DMS79 treated with DMSO at 0.1 percent for 48 hours (cell line): ENCODE measurements around the gene RPL7L1.
"Not testable (repeated sequence)": the region's sequence is repeated elsewhere in the genome, so short reads cannot be mapped to it uniquely, and the experiment has no call there.

Experiments
- DNase-seq: peaks from one replicate; lab custom pipeline; 2025; lab: John Stamatoyannopoulos, UW

The RPL7L1 gene

DNA sequence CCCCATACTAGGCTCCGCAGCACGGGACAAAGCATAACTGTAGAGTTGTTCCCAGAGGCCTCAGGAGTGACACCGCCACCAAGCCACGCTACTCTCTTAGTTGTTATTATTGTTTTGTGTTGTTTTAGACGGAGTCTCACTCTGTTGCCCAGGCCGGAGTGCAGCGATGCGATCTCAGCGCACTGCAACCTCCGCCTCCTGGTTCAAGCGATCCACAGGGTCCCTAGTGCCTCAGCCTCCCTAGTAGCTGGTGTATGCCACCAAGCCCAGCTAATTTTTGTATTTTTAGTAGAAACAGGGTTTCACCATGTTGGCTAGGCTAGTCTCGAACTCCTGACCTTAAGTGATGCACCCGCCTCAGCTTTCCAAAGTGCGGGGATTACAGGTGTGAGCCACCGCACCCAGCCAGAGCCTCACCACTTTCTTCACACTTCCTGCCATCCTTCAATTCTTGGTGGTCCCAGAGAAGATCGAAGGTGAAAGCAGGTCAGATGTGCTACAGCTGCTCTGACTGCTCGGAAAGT is 11.8 kb downstream of the RPL7L1 start:
- no peak for DNase-seq

DNA sequence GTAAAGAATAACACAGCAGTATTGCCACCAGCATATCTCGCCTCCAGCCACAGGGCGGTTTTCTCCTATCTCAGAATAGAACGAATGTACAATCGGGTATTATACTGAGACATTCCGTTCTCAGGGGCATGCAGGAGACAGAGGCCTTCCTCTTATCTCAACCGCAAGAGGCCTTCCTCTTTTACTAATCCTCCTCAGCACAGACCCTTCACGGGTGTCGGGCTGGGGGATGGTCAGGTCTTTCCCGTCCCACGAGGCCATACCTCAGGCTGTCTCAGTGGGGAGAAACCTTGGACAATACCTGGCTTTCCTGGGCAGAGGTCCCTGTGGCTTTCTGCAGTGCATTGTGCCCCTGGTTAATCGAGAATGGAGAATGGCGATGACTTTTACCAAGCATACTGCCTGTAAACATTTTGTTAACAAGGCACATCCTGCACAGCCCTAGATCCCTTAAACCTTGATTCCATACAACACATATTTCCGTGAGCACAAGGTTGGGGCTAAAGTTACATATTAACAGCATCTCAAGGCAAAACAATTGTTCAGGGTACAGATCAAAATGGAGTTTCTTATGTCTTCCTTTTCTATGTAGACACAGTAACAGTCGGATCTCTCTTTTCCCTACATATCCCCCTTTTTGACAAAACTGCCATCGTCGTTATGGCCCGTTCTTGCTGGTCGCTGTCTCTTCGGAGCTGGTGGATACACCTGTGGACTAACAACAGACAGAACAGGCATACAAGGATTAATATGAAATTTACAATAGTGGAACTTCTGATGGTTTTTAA is 14.8 kb downstream of the RPL7L1 start:
- not testable (repeated sequence) for DNase-seq

DNA sequence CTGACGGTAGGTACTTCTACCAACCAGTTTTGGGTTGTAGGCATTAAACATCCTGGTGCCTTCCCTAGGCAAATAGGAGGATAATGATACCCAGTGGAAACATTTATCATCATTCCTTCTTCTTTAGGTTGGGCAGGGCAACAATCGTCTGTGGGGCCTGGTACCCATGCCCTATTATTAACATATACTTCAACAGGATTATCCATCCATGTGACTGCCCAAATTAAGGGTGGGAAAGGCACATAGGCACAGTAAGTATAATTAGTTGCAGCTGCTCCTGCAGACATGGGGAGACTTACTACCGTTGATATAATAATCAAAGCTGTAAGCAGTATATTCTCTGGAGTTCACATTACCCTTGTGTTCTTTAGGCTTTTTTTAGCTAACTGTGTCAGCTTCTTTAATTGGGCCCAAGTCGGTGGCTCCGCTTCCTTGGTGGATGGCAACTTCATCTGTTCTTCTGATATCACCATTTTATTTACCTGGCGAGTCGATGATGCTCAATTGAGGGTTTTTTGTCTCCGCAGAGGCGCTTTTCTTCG is 16.8 kb downstream of the RPL7L1 start:
- DNase-seq: no peak

DNA sequence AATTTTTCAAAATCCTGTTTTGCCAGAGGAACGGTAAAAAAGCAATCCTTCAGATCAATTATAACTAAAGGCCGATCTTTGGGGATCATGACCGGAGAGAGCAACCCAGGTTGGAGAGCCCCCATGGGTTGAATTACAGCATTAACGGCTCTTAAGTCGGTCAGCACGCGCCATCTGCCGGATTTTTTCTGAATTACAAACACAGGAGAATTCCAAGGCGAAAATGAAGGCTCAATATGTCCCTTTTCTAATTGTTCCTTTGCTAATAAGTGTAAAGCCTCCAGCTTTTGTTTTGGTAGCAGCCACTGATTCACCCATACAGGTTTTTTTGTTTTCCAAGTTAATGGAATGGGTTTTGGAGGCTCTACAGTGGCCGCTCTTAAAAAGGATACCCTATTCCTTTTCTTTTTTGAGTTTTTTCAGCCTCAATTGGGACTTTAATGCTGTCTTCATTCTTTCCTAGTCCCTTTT is 19.5 kb downstream of the RPL7L1 start:
- DNase-seq: peak; percentile 76

DNA sequence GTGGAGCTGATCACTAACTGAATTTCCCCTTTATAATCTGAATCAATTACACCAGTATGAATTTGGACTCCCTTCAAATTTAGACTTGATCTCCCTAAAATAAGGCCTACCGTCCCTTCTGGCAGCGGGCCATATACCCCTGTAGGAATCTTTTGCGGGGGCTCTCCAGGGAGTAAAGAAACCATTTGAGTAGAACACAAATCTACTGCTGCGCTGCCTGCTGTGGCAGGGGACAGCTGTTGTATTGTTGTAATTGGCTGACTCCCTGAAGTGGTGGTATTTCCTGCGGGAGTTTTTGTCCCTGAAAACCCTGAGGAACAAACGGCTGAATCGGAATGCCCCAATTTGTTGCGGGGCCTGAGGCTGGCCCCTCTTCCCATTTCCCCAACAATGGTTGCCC is 20.5 kb downstream of the RPL7L1 start:
- no peak for DNase-seq

DNA sequence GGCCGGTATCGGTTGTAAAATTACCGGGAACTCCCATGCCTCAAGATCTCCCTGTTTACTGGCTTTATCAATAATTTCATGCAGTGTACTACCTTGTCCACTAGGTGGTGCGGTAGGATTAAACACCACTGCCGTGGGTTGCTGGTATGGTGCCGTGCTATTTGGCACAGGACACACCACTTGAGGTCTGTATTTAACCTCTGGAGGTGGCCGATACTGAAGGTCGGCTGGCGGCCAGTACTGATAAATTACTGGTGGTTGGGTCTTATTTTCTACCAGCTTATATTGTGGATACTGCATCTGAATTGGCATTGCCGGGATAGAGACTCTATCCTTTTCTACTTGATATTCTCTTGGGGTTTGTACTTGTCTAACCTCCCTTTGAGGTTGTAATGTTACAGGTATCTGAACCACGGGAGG is 22.1 kb downstream of the RPL7L1 start:
- peak; percentile 91 for DNase-seq

DNA sequence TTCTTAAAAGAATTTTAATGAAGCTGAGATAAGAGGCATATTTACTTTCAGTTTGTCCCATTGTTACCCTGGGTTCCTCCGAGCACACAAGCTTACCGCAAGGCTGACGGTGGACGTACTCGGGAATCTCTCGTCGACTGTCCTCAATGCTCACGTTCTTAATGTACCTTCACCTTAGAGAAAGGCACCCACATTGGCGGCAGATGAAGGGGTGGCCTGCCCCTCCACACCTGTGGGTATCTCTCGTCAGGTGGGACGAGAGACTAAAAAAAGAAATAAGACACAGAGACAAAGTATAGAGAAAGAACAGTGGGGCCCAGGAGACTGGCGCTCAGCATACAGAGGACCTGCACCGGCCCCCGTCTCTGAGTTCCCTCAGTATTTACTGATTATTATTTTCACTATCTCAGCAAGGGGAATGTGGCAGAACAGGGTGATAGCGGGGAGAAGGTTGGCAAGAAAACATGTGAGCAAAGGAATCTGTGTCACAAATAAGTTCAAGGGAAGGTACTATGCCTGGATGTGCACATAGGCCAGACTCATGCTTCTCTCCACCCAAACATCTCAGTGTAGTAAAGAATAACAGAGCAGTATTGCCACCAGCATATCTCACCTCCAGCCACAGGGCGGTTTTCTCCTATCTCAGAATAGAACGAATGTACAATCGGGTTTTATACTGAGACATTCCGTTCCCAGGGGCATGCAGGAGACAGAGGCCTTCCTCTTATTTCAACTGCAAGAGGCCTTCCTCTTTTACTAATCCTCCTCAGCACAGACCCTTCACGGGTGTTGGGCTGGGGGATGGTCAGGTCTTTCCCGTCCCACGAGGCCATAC is 23.2 kb downstream of the RPL7L1 start:
- DNase-seq: not testable (repeated sequence)

DNA sequence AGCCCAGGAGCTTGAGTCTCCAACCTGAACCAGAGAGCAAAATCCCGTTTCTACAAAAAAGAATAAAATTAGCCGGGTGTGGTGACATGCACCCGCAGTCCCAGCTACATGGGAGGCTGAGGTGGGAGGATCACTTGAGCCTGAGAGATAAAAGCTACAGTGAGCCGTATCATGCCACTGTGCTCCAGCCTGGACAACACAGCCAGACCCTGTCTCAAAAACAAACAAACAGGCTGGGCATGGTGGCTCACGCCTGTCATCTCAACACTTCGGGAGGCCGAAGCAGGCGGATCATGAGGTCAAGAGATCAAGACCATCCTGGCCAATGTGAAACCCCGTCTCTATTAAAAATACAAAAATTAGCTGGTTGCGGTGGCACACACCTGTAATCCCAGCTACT is 25.1 kb downstream of the RPL7L1 start:
- no peak for DNase-seq

DNA sequence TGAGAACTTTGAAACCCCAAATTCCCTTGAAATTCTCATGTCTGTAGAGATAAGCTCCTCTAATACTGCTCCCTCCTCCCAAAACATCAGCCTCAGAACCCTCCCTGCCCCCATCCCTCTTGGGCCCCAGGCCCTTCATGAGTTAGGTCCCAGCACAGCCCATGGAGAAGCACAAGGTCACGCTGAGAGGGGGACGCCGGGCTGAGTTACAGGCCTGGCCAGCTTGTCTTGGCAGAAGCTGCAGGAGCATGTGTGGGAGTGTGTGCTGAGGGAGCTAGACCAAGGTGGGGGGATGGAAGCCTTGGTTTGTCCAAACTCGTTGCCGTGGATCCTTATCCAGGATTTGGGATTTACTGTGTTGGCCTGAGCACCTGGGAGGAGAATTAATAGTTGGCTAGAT is 27.9 kb downstream of the RPL7L1 start:
- DNase-seq: no peak

DNA sequence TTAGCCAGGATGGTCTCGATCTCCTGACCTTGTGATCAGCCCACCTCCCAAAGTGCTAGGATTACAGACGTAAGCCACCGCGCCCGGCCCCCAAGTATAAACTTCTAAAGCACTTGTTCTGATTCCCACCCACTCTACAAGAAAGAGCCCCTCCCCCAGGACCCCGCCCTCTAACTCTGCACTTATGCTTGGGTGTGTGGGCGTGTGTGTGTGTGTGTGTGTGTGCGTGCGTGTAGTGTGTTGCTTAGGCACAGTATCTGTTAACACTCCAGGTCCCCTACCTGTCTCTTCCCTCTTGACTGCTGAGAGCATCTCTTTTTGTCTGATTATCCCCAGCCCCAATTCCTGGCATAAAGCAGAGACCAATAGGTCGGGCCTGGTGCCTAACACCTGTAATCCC is 30.4 kb downstream of the RPL7L1 start:
- DNase-seq: no peak

DNA sequence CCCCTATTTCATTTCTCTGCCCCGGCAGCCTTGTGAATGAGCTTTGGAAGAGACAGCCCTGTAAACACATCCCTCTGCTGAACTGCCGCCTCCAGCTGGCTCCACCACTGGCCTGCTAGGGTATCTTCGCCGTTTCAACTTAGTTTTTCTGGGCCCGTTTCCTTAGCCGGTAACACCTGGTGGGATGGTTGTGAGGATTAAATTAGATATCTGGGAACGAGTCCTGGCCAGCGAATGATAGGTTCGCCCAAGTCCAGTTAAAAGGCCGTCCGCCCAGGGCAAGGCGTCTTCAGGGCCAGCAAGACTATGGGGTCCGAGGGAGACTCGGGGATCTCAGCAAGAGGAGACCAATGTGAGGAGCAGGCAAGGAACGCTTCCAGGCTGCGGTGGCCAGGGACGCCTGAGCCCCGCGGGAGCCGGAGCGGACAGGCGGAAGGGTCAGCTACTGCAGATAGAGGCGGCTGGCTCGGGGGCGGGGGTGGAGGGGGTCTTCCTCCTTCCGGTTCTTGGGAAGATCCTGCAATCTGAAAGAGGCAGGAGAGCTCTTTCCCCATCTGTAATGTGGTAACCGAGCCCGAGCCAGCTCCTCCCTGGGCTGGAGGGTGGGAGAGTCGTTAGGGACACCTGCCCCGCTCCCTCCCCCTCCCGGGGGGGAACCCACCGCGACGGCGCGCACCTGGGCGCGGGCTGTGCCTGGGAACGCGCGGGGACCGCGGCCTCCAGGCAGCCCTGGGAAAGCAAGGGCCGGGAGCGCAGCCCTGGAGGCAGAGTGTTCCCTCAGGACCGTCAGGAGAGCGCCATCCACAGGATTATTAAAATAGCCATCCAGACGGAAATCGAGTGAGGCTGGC is 32.0 kb downstream of the RPL7L1 start:
- no peak for DNase-seq

DNA sequence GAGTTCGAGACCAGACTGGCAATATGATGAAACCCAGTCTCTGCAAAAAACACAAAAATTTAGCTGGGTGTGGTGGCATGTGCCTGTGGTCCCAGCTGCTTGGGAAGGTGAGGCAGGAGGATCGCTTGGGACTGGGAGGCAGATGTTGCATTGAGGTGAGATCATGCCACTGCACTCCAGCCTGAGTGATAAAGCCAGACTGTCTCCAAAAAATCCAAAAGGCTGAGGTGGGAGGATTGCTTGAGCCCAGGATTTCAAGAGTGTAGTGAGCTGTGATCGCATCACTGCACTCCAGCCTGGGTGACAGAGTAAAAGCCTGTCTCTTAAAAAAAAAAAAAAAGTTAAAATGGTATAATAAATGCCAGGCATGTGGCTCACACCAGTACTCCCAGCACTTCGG is 35.1 kb downstream of the RPL7L1 start:
- DNase-seq: no peak

DNA sequence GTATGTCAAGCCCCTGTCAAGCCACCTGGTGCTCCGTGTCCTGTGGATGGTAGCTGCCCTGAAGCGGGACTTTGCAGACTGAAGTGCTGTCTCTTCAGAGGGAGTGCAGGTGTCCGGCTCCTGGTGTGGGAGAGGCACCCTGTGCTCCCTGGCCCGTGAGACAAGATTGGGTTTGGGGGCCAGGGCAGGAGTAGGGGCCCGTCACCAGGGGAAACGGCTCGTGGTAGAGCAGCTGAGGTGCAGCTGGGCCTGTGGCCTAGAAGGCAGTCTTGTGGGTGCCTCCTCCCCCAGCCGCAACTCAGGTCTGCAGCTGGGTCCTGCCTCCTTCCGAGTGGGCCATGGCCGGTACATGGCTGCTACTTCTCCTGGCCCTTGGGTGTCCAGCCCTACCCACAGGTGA is 36.3 kb downstream of the RPL7L1 start, which contains the start of gene PTCRA:
Gene PTCRA, plus strand, starts transcription at position 322 of the 400 bp plus-strand sequence. Its CDS starts 17 bp downstream, at position 339.
- DNase-seq: no peak

DNA sequence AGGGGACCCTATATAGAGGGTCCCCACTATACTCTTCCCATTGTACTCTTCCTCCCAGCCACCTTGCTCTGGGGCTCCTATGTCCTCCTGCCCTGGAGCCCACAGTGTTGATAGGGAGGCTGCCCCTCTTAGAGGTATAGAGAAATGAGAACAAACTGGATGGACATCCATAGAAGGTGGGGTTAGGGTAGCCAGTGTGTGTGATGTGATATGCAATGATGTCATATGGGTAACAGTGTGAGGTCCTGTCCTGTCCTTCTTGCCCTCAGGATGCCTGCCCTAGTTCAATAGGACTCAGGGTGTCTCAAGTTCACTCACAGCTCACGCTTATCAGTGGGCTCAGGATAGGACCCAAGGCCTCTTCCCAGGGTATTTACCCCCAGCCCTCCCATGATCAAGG is 36.9 kb downstream of the RPL7L1 start:
- no peak for DNase-seq

DNA sequence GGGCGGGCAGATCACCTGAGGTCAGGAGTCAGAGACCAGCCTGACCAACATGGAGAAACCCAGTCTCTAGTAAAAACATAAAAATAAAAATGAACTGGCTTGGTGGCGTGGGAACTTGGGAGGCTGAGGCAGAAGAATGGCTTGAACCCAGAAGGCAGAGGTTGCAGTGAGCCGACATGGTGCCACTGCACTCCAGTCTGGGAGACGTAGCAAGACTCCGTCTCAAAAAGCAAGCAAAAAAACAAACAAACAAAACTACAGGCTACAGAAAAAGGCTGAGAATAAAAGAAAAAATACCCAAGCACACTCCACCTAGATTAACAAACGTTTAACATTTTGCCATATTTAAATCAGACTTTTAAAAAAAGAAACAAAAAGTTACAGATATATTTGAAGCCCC is 42.4 kb downstream of the RPL7L1 start:
- no peak for DNase-seq

DNA sequence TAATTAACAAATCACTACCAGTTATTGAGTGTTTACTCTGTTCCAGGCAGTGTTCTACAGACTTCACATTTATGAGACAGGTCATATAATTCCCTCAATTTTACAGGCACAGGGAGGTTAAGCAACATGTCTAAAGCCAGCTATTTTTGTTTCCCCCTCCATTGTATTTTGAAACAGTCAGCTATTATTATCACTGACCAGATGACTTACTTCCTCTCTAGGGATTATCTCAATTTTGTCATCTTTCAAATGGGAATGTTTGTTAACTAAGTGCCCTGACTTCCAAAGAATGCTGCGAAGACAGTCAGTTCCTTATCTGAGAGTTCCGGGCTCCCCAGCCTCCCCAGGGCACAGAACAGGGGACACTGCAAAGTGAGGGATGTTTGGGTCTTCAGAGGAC is 44.2 kb downstream of the RPL7L1 start:
- DNase-seq: no peak

DNA sequence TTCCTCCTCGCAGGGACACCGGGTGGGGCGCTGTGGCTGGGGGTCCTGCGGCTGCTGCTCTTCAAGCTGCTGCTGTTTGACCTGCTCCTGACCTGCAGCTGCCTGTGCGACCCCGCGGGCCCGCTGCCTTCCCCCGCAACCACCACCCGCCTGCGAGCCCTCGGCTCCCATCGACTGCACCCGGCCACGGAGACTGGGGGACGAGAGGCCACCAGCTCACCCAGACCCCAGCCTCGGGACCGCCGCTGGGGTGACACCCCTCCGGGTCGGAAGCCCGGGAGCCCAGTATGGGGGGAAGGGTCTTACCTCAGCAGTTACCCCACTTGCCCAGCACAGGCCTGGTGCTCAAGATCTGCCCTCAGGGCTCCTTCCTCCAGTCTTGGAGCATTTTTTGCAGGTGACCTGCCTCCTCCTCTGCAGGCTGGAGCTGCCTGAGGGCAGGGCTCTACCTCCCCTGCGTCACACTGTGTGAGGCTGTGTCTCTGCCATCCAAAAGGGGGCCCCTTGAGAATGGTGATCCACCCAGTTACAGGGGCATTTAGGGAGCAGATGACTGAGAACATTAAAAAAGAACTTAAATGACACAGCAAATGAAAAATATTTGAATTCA is 45.9 kb downstream of the RPL7L1 start:
- DNase-seq: no peak

DNA sequence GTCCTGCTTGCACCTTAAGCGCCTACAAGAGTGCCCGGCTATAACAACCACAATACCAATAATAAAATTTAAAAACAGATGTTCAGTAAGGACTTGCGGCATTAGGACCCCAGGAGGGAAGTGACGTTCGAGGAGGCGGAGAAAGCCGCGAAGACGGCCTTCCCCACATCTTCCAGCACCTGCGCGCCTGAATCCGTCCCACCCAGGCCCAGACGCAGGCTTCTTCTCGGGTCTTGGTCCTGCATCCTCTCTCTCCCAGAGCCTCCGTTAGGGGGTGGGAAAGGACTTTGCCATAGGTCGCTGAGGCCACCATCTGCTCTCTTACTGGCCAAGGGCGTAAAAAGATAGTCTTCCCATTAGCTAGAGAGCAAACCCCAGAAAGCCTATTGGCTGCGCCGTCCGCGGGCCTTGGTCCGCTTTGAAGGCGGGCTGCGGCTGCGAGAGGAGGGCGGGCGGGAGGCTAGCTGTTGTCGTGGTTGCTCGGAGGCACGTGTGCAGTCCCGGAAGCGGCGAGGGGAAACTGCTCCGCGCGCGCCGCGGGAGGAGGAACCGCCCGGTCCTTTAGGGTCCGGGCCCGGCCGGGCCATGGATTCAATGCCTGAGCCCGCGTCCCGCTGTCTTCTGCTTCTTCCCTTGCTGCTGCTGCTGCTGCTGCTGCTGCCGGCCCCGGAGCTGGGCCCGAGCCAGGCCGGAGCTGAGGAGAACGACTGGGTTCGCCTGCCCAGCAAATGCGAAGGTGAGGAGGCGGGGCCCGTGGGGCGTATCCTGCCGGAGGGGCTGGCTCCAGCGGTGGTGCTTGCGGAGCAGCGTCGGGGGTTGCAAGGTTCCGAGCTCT is 49.8 kb downstream of the RPL7L1 start, which contains the start of gene CNPY3:
Gene CNPY3, plus strand, starts transcription at position 495 of the 835 bp plus-strand sequence. Its CDS starts 91 bp downstream, at position 586.
- DNase-seq: peak; percentile 97

DNA sequence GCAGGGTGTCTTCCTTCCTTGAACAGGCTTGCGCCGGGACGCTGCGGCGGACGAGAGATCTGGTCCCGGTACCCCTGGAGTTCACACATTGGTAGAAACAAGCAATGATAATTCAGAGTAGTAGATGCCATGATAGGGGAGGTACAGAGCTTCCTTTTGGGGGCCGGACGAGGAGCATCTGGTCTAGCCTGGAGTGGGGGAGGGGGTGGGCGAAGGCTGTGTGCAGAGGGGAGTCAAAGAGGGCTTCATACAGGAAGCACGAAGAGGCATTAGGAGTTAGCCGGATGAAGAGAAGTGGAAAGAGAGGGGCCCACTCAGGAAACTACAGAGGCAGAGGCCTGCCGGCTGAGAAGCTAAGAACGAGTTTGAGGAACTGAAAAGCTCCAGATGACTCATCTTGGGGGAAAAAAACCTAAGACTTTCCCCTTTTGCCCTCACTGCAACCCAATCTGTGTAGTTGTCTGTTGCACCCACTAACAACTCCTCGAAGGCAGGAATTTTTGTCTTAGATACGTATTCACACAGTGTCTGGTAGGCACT is 50.5 kb downstream of the RPL7L1 start:
- peak; percentile 54 for DNase-seq

DNA sequence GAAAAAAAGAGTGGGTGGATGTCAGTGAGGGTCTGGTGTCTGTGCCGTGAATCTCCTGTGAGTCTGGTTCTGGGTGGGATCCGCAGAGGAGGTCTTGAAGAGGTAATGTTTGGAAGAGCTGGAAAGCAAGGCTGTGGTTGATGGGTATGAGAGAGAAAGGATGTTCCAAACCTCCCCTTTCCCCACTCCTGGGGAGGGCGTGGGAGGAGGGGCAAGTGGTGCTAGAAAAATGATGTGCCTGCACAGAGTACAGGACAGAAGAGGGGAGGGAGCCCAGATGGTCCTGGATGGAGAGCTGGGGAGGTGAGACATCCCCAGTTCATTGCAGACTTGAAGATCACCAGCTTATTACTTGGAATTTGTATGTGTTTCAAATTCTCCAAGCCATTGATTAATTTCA is 53.0 kb downstream of the RPL7L1 start:
- no peak for DNase-seq
